CD4-positive, alpha-beta T cell treated with Interleukin-4 for 1 hour (primary cell): ENCODE data around the gene CADM4.

ENCODE experiments used
- DNase-seq, 2 donors: peaks; one replicate each; pipeline ENCODE4 v3.0.0-alpha.2; 2020 to 2022

CADM4 gene

DNA sequence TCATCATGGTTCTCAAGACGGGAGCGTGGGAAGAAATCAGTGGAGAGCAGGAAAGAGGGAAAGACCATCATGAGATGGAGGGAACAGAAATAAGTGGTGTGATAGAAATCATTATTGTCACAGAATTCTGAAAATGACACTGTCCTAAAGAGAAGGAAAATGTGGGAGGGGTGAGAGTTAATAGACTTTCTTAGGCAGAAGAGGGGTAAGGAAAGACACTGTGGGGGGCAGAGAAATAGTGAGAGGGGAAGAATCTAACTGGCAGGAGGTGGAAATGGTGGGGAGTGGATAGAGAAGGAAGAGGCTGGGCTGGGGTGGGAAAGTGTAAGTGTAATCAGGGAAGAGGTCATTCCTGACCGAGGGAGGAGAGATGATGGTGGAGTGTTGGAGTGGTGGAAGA lies 60.9 kb downstream of the CADM4 start:
- DNase-seq: no peak

DNA sequence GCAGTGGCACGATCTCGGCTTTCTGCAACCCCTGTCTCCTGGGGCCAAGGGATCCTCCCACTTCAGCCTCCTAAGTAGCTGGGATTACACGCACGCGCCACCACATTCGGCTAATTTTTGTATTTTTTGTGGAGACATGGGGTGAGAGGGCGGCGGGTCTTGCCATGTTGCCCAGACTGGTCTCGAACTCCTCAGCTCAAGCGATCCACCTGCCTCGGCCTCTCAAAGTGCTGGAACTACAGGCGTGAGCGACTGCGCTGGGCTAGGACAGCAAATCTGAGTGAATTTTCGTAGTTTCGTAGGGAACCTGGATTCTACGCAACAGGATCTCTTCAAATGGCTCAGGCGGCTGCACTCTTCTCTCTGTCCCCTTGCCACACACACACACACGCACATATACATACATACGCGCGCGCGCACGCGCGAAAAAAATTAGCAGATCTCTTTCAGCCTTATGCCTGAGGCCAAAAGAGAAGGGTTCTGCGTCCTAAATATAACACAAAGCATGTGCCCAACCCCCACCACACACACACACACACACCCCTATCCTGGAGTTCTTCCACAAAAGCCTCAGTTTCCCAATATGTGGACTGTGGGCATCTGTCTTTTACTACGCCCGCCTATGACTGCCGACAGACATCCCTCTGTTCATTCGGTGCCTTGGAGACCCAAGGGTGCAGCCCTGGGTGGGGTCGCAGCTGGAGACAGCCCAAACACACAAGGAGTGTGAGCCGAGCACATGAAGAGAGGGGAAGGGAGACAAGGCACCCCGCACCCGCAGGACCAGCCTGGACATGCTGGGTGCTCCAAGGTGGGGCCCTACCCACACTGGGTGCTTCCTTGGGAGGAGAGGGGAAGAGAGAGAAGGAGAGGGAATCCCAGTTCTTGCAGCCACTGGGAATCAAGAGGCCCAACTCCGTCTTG lies 63.4 kb downstream of the CADM4 start:
- no peak for DNase-seq

DNA sequence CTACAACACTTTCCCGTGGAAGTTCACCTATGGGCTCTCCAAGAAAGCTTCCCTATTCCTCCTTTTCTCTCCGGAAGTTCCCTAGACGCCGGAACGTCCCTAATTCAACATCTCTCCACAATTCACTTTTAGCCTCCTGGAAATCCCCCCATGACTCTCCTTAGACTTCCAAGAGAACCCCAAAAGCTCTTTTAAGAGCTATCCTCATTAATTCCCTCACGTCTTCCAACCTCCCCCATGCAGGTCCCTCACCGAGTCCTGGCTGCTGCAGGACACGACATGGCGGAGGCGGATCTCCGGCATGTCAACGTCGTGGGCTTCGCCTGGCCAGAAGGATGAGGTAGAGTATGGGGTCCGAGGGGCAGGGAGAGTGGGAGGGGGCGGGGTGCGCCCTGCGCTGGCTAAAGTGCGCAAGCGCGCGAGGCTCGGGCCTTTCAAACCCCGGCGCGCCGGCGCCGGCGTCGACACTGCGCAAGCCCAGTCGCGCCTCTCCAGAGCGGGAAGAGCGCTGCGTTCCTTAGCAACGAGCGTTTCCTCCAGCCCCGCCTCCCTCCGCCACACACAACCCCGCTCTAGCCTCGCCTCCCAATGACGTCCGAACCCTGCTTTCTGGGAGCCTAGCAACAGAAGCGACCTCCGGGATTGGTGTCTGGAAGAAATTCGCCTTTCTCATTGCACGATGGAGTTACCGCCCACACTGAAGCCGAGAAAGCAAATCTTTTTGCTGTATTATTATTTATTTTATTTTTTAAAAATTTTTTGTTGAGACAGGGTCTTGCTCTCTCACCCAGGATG lies 64.3 kb downstream of the CADM4 start, which contains the start of the genes PINLYP and XRCC1:
TSS of gene PINLYP (plus strand) at position 646 of the 795 bp plus-strand sequence. CDS start 1,391 bp downstream, outside the sequence.
TSS of gene XRCC1 (minus strand) at position 372 of the 795 bp plus-strand sequence. CDS start at position 303, 69 bp downstream.
- DNase-seq: peak; percentile 98 to 99

DNA sequence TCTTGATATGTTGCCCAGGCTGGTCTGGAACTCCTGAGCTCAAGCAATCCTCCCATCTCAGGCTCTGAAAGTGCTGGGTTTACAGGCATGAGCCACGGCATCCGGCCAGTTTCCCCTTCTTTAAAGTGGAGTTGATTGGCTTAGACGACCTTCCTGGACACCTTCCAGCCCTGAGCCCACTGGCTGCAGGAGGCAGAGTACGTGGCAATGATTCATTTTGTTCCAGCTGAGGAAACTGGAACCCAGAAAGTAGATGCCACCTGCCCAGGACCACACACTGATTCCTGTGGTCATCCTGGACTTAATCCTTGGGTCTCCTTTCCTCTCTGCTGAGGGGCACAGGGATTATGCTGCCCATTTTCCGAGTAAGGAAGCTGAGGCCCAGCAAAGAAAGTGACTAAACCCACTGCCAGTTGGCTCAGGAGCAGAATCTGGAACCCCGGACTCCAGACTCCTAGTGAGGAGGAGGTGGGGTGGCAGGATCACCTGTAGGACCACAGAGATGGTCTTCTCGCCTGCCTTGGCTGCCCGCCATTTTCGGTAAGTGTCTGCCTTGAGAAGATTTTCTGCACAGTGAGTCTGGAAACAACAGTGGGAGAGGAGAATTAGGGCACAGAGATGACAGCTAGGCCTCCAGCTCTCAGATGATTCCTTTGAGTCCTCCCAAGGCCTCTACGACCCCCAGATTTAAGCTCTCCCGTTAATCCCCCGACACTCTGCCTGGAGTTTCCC lies 65.1 kb downstream of the CADM4 start:
- DNase-seq: no peak
